Epithelial cell of proximal tubule (primary cell): ENCODE measurements around the gene PRPF19. TPM values are rescaled to one million over a fixed set of nuclear protein-coding genes. Genes with fewer than 3 reads are reported as not detected.
A peak's percentile ranks its signal among the peaks of the same experiment; 100 is the strongest.

Source experiments
- DNase-seq: peaks from one replicate; pipeline ENCODE4 v3.0.0-alpha.2; 2011; ENCODE audit warnings: low read depth
- H3K4me3 ChIP-seq: 2 replicates; pipeline ENCODE4 v1.5.1; 2011; ENCODE audit warnings: low read depth, mild to moderate bottlenecking, low read length
- total RNA-seq: library from RNA; depleted of rRNA; stranded (reverse); fragments of >200 nt; gene quantifications from 2 replicates; pipeline ENCODE4 v1.2.3, GENCODE V29; 2015
- TF ChIP-seq, protein P1 (sequence below): conservative IDR thresholded peaks from 2 replicates; pipeline ENCODE4 v1.5.1; 2012; ENCODE audit warnings: low read depth, mild to moderate bottlenecking, low read length

Gene PRPF19
- total RNA-seq, 1 donor from 2014 or later: 73.2 TPM

DNA sequence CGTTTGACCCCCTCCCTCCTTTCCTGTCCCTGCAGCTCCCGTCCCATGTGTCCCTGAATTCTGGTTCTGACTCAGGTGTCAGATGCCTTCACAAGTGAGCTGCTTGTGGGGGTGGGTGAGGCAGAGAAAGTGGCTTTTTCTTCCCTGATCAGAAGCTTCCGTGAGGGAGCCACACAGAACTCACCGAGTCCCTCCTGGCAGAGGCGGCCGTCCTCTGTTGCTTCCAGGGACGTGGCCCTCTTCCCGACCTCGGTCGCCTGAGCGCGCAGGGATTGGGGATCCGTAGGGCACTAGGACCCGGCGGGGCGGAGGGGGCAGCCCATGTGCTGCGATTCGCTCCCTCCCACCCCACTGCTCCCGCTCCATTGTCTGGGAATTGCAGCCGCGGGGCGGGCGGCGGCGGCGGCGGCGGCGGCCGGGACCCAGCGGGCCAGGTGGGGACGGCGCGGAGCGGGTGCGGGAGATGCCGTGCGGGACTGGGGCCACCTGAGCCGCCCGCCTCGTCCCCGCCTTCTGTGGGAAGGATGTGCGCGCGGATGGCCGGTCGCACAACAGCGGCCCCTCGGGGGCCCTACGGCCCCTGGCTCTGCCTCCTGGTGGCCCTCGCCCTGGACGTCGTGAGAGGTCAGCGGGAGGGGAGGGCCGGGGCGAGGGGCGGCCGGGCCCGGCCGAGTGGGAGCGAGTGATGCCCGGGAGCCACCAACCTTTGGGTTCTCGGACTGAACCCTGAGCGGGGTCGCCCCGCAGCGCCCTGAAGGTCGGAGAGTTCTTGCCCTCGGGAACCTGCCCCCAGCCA, 17.9 kb upstream of the PRPF19 start, which contains the start of gene TMEM132A:
Gene TMEM132A (plus strand): TSS at position 351 of the 796 bp plus-strand sequence. CDS start 174 bp downstream, at position 525.
- TF ChIP-seq, protein P1, sequence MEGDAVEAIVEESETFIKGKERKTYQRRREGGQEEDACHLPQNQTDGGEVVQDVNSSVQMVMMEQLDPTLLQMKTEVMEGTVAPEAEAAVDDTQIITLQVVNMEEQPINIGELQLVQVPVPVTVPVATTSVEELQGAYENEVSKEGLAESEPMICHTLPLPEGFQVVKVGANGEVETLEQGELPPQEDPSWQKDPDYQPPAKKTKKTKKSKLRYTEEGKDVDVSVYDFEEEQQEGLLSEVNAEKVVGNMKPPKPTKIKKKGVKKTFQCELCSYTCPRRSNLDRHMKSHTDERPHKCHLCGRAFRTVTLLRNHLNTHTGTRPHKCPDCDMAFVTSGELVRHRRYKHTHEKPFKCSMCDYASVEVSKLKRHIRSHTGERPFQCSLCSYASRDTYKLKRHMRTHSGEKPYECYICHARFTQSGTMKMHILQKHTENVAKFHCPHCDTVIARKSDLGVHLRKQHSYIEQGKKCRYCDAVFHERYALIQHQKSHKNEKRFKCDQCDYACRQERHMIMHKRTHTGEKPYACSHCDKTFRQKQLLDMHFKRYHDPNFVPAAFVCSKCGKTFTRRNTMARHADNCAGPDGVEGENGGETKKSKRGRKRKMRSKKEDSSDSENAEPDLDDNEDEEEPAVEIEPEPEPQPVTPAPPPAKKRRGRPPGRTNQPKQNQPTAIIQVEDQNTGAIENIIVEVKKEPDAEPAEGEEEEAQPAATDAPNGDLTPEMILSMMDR: no peak
- no peak for DNase-seq
- peak within 1 kb of the TSS; percentile 90 for H3K4me3 ChIP-seq

DNA sequence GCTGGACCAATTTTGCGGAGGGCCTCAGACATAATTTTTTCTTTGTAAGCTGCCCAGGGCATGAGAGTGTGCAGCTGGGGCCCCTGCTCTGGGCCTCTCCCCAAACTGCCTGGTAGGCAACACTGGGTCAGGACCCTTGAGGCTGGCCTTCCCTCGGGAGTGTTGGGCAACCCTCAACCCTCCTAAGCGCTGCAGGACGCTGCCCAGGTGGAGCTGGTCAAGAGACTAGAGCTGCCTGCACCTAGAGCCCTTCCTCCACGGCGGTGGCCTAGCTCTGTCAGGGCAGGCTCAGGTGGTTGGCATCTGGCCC, 17.4 kb upstream of the PRPF19 start:
- no peak for DNase-seq
- no peak overlapping the region for H3K4me3 ChIP-seq
- TF ChIP-seq, protein P1: no peak

DNA sequence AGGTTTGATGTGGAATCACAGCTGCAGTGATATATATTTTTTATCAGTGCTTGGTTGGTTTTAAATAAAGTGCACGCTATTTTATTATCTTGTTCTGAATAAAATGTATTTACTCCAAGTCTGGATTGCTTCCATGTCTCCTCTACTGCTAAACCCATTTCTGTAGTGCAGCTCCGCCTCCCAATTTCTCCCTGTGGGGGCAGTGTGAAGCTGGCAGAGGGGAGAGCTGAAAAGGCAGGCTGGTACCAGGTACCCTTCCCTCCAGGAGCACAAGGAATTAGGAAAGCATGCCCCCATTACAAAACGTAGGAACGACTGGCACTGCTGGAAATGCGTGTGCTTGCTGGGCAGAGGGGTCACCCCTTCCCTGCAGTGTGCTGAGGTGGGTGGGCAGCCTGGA, 16.9 kb upstream of the PRPF19 start:
- TF ChIP-seq, protein P1: no peak
- DNase-seq: no peak
- no peak overlapping the region for H3K4me3 ChIP-seq

DNA sequence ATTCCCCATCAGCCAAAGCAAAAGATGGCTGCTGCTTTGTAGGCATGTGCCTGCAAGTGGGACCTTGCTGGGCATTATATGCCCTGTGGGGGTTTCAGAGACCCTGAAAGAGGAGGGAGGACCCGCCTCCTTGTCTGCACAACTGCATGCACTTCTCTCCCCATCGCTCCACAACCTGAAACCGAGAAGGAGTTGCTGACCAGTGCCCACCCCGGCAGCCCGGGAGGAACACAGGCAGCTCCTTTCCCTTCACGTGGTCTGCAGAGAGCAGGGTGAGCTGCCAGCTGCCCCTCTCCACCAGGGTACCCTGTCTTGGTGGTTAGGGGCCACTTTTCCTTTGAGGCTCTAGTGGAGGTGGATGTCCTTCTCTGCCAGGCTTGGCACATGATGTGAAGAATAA, 16.5 kb upstream of the PRPF19 start:
- TF ChIP-seq, protein P1: no peak
- H3K4me3 ChIP-seq: no peak overlapping the region
- no peak for DNase-seq

DNA sequence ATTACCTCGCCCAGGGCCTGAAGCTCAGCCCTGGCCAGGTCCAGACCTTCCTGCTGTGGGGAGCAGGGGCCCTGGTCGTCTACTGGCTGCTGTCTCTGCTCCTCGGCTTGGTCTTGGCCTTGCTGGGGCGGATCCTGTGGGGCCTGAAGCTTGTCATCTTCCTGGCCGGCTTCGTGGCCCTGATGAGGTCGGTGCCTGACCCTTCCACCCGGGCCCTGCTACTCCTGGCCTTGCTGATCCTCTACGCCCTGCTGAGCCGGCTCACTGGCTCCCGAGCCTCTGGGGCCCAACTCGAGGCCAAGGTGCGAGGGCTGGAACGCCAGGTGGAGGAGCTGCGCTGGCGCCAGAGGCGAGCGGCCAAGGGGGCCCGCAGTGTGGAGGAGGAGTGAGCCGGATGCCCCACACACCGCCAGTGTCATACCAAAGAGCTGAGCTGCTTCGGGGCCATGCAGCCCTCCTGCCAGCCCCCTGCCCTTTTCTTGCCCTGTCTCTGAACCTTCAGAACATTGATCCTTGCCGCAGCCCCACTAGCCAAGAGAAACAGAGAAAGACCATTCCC, 15.5 kb upstream of the PRPF19 start:
- TF ChIP-seq, protein P1: no peak
- DNase-seq: no peak
- no peak overlapping the region for H3K4me3 ChIP-seq

DNA sequence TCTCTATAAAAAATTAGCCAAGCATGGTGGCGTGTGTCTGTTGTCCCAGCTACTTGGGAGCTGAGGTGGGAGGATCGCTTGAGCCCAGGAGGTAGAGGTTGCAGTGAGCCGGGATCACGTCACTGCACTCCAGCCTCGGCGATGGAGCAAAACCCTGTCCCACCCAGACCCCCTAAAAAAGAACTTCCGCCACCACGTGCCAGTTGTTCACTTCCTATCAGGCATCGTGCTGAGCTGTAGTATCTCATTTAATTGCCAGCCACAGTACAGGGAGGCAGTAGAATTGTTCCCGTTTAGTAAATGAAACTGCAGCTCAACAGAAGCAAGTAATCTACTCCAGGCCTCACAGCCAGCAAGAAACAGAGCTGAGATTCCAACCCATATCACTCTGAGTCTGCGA, 14.9 kb upstream of the PRPF19 start:
- DNase-seq: no peak
- TF ChIP-seq, protein P1: no peak
- no peak overlapping the region for H3K4me3 ChIP-seq

DNA sequence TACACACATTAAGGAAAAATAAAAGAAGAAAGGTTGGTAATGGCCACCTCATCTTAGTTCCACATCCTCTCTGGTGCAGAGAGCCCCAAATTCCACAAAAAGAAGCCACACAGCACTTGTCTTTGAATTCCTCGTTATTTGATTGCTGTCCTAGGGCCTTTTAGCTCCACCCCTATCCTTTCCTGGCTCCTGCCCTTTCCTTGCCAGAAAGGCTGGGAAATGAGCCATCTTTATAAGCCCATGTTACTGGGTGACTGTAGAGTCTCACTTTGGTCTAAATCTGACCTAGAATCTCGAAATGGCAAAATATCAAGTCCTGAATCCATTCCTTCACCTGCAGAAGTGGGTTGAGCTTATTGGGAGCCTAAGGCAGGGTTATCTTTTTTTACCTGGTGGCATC, 13.6 kb upstream of the PRPF19 start:
- no peak overlapping the region for H3K4me3 ChIP-seq
- no peak for DNase-seq

More for the DNA sequence above, 13.6 kb upstream of the PRPF19 start:
- TF ChIP-seq, protein P1: no peak
